H9 (cell line): ENCODE data around the gene TEX35. TPM values are rescaled to one million over a fixed set of nuclear protein-coding genes. Genes with fewer than 3 reads are reported as not detected.

ENCODE experiments used
- DNase-seq: peaks from one replicate; pipeline ENCODE4 v3.0.0-alpha.2; 2017
- H2AFZ ChIP-seq: one replicate; pipeline ENCODE4 v1.6.1; 2013; ENCODE audit warnings: mild to moderate bottlenecking, low read length, control low read depth, moderate library complexity
- H2AK5ac ChIP-seq: 2 replicates; pipeline ENCODE4 v1.6.1; 2013; ENCODE audit warnings: low read length, control low read depth, mixed read lengths; ENCODE audit not compliant: insufficient read length
- H2BK120ac ChIP-seq: one replicate; pipeline ENCODE4 v1.6.1; 2013; ENCODE audit warnings: low read depth, mild to moderate bottlenecking, low read length, control low read depth, inconsistent platforms; ENCODE audit not compliant: poor library complexity, severe bottlenecking
- H2BK12ac ChIP-seq: 2 replicates; pipeline ENCODE4 v1.6.1; 2013; ENCODE audit warnings: low read length, control low read depth, mixed read lengths, low read depth; ENCODE audit not compliant: insufficient read length
- H2BK15ac ChIP-seq: 2 replicates; pipeline ENCODE4 v1.6.1; 2013; ENCODE audit warnings: low read depth, low read length, control low read depth
- H2BK20ac ChIP-seq: one replicate; pipeline ENCODE4 v1.6.1; 2013; ENCODE audit warnings: low read depth, mild to moderate bottlenecking, low read length, control low read depth, inconsistent platforms; ENCODE audit not compliant: poor library complexity, severe bottlenecking
- H2BK5ac ChIP-seq: 2 replicates; pipeline ENCODE4 v1.6.1; 2013; ENCODE audit warnings: low read length, control low read depth, mixed read lengths; ENCODE audit not compliant: insufficient read length
- H3K14ac ChIP-seq: 2 replicates; pipeline ENCODE4 v1.6.1; 2013; ENCODE audit warnings: low read length, control low read depth; ENCODE audit not compliant: insufficient read depth
- H3K18ac ChIP-seq: 2 replicates; pipeline ENCODE4 v1.6.1; 2013; ENCODE audit warnings: low read depth, mild to moderate bottlenecking, mixed read lengths, low read length, control low read depth; ENCODE audit not compliant: insufficient read length
- H3K23ac ChIP-seq: 2 replicates; pipeline ENCODE4 v1.6.1; 2013; ENCODE audit warnings: low read length, control low read depth, mixed read lengths, low read depth; ENCODE audit not compliant: insufficient read length
- H3K23me2 ChIP-seq: 2 replicates; pipeline ENCODE4 v1.6.1; 2013; ENCODE audit warnings: low read depth, mild to moderate bottlenecking, mixed read lengths, low read length, control low read depth; ENCODE audit not compliant: insufficient read length, poor library complexity, severe bottlenecking
- H3K27ac ChIP-seq: 2 replicates; pipeline ENCODE4 v1.5.1; 2013; ENCODE audit warnings: low read length, control low read depth, mixed read lengths, low read depth; ENCODE audit not compliant: insufficient read length
- H3K27me3 ChIP-seq: 2 replicates; pipeline ENCODE4 v1.6.1; 2013; ENCODE audit warnings: low read length, control low read depth, inconsistent platforms; ENCODE audit not compliant: insufficient read depth
- H3K4ac ChIP-seq: 2 replicates; pipeline ENCODE4 v1.6.1; 2013; ENCODE audit warnings: low read depth, mild to moderate bottlenecking, control low read depth, inconsistent platforms, low read length, moderate library complexity
- H3K4me1 ChIP-seq: 2 replicates; pipeline ENCODE4 v1.6.1; 2013; ENCODE audit warnings: low read length, control low read depth, inconsistent platforms; ENCODE audit not compliant: insufficient read depth
- H3K4me2 ChIP-seq: 2 replicates; pipeline ENCODE4 v1.6.1; 2013; ENCODE audit warnings: low read length, control low read depth, mixed read lengths; ENCODE audit not compliant: insufficient read length, insufficient read depth
- H3K56ac ChIP-seq: 2 replicates; pipeline ENCODE4 v1.6.1; 2013; ENCODE audit warnings: low read depth, mild to moderate bottlenecking, mixed read lengths, low read length, control low read depth; ENCODE audit not compliant: insufficient read length
- H3K79me1 ChIP-seq: 2 replicates; pipeline ENCODE4 v1.6.1; 2013; ENCODE audit warnings: low read depth, mild to moderate bottlenecking, moderate library complexity, low read length, control low read depth, inconsistent platforms; ENCODE audit not compliant: insufficient read depth, poor library complexity, severe bottlenecking
- H3K79me2 ChIP-seq: 2 replicates; pipeline ENCODE4 v1.6.1; 2013; ENCODE audit warnings: low read length, control low read depth, inconsistent platforms; ENCODE audit not compliant: insufficient read depth
- H3K9ac ChIP-seq: 2 replicates; pipeline ENCODE4 v1.6.1; 2013; ENCODE audit warnings: low read length, control low read depth, mixed read lengths; ENCODE audit not compliant: insufficient read length; ENCODE audit errors: extremely low read depth
- H3K9me3 ChIP-seq: one replicate; pipeline ENCODE4 v1.6.1; 2013; ENCODE audit warnings: low read depth, low read length, inconsistent platforms; ENCODE audit not compliant: control insufficient read depth
- H3T11ph ChIP-seq: one replicate; pipeline ENCODE4 v1.6.1; 2013; ENCODE audit warnings: mild to moderate bottlenecking, low read length, control low read depth, inconsistent platforms
- H4K20me1 ChIP-seq: one replicate; pipeline ENCODE4 v1.6.1; 2013; ENCODE audit not compliant: control insufficient read depth, insufficient read length, insufficient read depth
- H4K5ac ChIP-seq: 2 replicates; pipeline ENCODE4 v1.6.1; 2013; ENCODE audit warnings: low read depth, mild to moderate bottlenecking, mixed read lengths, low read length, control low read depth; ENCODE audit not compliant: insufficient read length
- H4K8ac ChIP-seq: replicated peaks from 2 replicates; pipeline ENCODE4 v1.6.1; 2013; ENCODE audit warnings: low read length, control low read depth, mixed read lengths, low read depth; ENCODE audit not compliant: insufficient read length
- H4K91ac ChIP-seq: 2 replicates; pipeline ENCODE4 v1.6.1; 2013; ENCODE audit warnings: low read depth, mild to moderate bottlenecking, moderate library complexity, mixed read lengths, low read length, control low read depth; ENCODE audit not compliant: insufficient read length
- H3K27ac Mint-ChIP-seq, 3 experiments: 2 replicates in 2 of 3; 3 replicates in 1 of 3; pipeline ENCODE4 v1.8.0; 2020 to 2021; ENCODE audit warnings: mixed read lengths in 3 of 3, mild to moderate bottlenecking in 1 of 3, moderate library complexity in 1 of 3
- H3K27me3 Mint-ChIP-seq: 2 replicates; pipeline ENCODE4 v1.8.0; 2021; ENCODE audit warnings: low read depth, mild to moderate bottlenecking, moderate library complexity, mixed read lengths
- H3K36me3 Mint-ChIP-seq, 3 experiments: 2 replicates in 2 of 3; 3 replicates in 1 of 3; pipeline ENCODE4 v1.8.0; 2020 to 2021; ENCODE audit warnings: low read depth in 3 of 3, mixed read lengths in 3 of 3; ENCODE audit not compliant: insufficient read depth in 1 of 3
- H3K4me1 Mint-ChIP-seq, 2 experiments: 2 replicates each; pipeline ENCODE4 v1.8.0; 2020; ENCODE audit warnings: mixed read lengths in 2 of 2
- H3K4me3 Mint-ChIP-seq, 2 experiments: 2 replicates in 1 of 2; 3 replicates in 1 of 2; pipeline ENCODE4 v1.8.0; 2020 to 2021; ENCODE audit warnings: mild to moderate bottlenecking in 2 of 2, mixed read lengths in 2 of 2, moderate library complexity in 1 of 2
- H3K9me3 Mint-ChIP-seq, 2 experiments: 2 replicates in 1 of 2; 3 replicates in 1 of 2; pipeline ENCODE4 v1.8.0; 2020; ENCODE audit warnings: mild to moderate bottlenecking in 2 of 2, mixed read lengths in 2 of 2, moderate library complexity in 1 of 2
- WGBS: extraction: QIAGEN DNeasy Blood & Tissue Kit; methylation state at CpG from one replicate; pipeline ENCODE4 v1.1.7; 2013; ENCODE audit warnings: missing lambda C conversion rate, low lambda C conversion rate, mixed read lengths; ENCODE audit not compliant: insufficient read length; ENCODE audit errors: extremely low coverage; 5-methylcytosine and 5-hydroxymethylcytosine counted together
- total RNA-seq: library from RNA; stranded (reverse); gene quantifications from 2 replicates; pipeline ENCODE4 v1.2.1, GENCODE V29; 2021
- TF ChIP-seq, protein P1 (sequence below): fragments of 200-600 bp; sonication (generic); conservative IDR thresholded peaks from 3 replicates; pipeline ENCODE4 v1.8.0; 2021; ENCODE audit warnings: antibody characterized with exemption, mild to moderate bottlenecking

Gene TEX35
- total RNA-seq, 1 experiment from 2014 or later: not detected

DNA sequence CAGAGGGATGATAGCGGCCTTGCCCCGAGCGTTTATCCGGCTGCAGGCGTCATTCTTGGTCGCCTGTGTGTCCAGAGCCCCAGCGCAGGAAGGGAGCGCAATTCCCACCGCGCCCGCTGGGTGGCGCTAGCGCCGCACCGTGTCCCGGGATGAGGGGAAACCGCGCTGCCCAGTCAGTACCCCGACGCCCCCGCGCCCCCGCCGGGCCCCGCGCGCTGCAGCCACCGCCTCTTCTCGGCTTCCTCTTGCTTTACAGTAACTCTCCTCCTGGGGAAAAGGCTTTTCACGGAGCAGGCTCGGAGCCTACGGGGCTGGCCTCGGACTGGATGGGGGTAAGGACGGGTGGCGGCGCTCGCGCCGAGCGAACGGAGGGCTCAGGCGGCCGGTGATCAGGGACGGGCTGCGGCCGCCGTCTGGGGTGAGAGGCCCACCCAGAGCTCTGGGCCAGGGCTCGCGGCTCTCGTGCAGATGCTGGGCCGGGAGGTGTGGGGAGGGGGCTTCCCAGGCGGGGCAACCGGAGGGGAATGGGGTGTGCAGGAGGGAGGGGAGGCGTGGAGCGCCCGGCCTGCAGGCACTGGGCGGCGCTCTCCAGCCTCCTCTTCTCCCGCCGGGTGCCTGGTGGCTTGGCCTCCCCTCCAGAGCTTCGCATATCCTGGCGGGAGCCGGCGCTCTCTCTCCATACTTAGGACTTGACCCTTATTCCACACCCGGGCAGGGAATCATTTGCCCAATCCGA lies 29.8 kb downstream of the TEX35 start:
- Histone ChIP-seq H4K91ac (no peak overlapping the region), H2AFZ (peak overlapping the region; percentile 60), H4K20me1 (no peaks in the 10 kb centered on the region), H3K9ac (peak overlapping the region; percentile 43), H3K4ac (no peak overlapping the region), H4K8ac (no peak overlapping the region), H3K27me3 (no peaks in the 10 kb centered on the region), H3K27ac (no peak overlapping the region), H2BK12ac (no peak overlapping the region), H3K23me2 (peaks cover 10% of the 10 kb centered on the region), H3K79me2 (no peaks in the 10 kb centered on the region), H2BK5ac (no peak overlapping the region), H3K9me3 (no peaks in the 10 kb centered on the region), H4K5ac (no peak overlapping the region), H3K79me1 (no peaks in the 10 kb centered on the region), H3K23ac (no peak overlapping the region), H3K18ac (peak overlapping the region; percentile 47), H3K4me1 (no peaks in the 10 kb centered on the region; the same call in 1 of the 2 replicates), H3K4me2 (peak overlapping the region; percentile 47), H2BK20ac (no peak overlapping the region), H2BK120ac (no peak overlapping the region), H3K56ac (no peak overlapping the region), H2AK5ac (no peak overlapping the region), H3K14ac (peak overlapping the region; percentile 77; the same call in 1 of the 2 replicates), H3T11ph (no peak overlapping the region), H2BK15ac (no peak overlapping the region)
- H3K36me3 Mint-ChIP-seq: peaks cover 0 to 15% (median 10%) of the 10 kb centered on the region in 3 experiments; a peak in 5 of 7 replicates
- H3K4me3 Mint-ChIP-seq: peak overlapping the region; percentile 89 to 91
- peaks cover 11 to 16% of the 10 kb centered on the region in 2 experiments for H3K4me1 Mint-ChIP-seq
- TF ChIP-seq, protein P1, sequence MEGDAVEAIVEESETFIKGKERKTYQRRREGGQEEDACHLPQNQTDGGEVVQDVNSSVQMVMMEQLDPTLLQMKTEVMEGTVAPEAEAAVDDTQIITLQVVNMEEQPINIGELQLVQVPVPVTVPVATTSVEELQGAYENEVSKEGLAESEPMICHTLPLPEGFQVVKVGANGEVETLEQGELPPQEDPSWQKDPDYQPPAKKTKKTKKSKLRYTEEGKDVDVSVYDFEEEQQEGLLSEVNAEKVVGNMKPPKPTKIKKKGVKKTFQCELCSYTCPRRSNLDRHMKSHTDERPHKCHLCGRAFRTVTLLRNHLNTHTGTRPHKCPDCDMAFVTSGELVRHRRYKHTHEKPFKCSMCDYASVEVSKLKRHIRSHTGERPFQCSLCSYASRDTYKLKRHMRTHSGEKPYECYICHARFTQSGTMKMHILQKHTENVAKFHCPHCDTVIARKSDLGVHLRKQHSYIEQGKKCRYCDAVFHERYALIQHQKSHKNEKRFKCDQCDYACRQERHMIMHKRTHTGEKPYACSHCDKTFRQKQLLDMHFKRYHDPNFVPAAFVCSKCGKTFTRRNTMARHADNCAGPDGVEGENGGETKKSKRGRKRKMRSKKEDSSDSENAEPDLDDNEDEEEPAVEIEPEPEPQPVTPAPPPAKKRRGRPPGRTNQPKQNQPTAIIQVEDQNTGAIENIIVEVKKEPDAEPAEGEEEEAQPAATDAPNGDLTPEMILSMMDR: peak; percentile 98
- no peaks in the 10 kb centered on the region for H3K9me3 Mint-ChIP-seq
- H3K27me3 Mint-ChIP-seq: no peaks in the 10 kb centered on the region
- DNase-seq: peak; percentile 90
- no CpG with 5 or more reads among the region's 66 CpGs for WGBS
- peak overlapping the region; percentile 93 to 99 (median 97) for H3K27ac Mint-ChIP-seq
